HepG2 (cell line): ENCODE data around the gene TCF20. TPM values are rescaled to one million over a fixed set of nuclear protein-coding genes. Genes with fewer than 3 reads are reported as not detected.

Experiments
- BRCA1 ChIP-seq: sonication (generic); formaldehyde crosslinking; IDR thresholded peaks from 2 replicates; pipeline ENCODE4 v1.4.0; 2020; ENCODE audit warnings: missing genetic modification reagents
- FIP1L1 ChIP-seq: fragments of 200-400 bp; formaldehyde crosslinking; IDR thresholded peaks from 2 replicates; pipeline ENCODE4 v1.6.1; 2018; ENCODE audit warnings: low read depth, mild to moderate bottlenecking, low read length, moderate library complexity, borderline replicate concordance; ENCODE audit not compliant: insufficient read depth
- FOXA3 ChIP-seq: IDR thresholded peaks from 2 replicates; pipeline ENCODE4 v1.6.1; 2016; ENCODE audit warnings: missing genetic modification reagents, missing compliant biosample characterization
- HNRNPLL ChIP-seq: fragments of 200-400 bp; formaldehyde crosslinking; IDR thresholded peaks from 2 replicates; pipeline ENCODE4 v1.6.1; 2017; ENCODE audit warnings: mild to moderate bottlenecking, low read depth, low read length; ENCODE audit not compliant: poor library complexity, severe bottlenecking
- HOXA9 ChIP-seq: sonication (generic); formaldehyde crosslinking; IDR thresholded peaks from 2 replicates; pipeline ENCODE4 v1.8.1; 2022; ENCODE audit warnings: missing genetic modification reagents, mild to moderate bottlenecking, moderate library complexity, borderline replicate concordance
- NFAT5 ChIP-seq: sonication (generic); formaldehyde crosslinking; IDR thresholded peaks from 2 replicates; pipeline ENCODE4 v1.4.0; 2020; ENCODE audit warnings: missing genetic modification reagents
- PHF8 ChIP-seq: sonication (generic); formaldehyde crosslinking; IDR thresholded peaks from 2 replicates; pipeline ENCODE4 v1.5.0; 2020; ENCODE audit warnings: missing genetic modification reagents
- POLR2A ChIP-seq, 2 experiments: IDR thresholded peaks; 2 replicates each; pipeline ENCODE4 v1.6.1; 2011; ENCODE audit warnings: low read depth in 2 of 2, low read length in 2 of 2, mild to moderate bottlenecking in 1 of 2, moderate library complexity in 1 of 2; ENCODE audit not compliant: insufficient read depth in 1 of 2
- POLR2G ChIP-seq: fragments of 200-400 bp; formaldehyde crosslinking; IDR thresholded peaks from 2 replicates; pipeline ENCODE4 v1.6.1; 2018; ENCODE audit warnings: mild to moderate bottlenecking, low read depth, low read length, moderate library complexity
- SP2 ChIP-seq: sonication (generic); formaldehyde crosslinking; IDR thresholded peaks from 2 replicates; pipeline ENCODE4 v1.5.1; 2020; ENCODE audit warnings: mild to moderate bottlenecking, missing genetic modification reagents
- TEAD3 ChIP-seq: optimal IDR thresholded peaks from 2 replicates; pipeline ENCODE3; 2016; ENCODE audit warnings: borderline replicate concordance
- ZBTB21 ChIP-seq: sonication (generic); formaldehyde crosslinking; IDR thresholded peaks from 2 replicates; pipeline ENCODE4 v1.4.0; 2020; ENCODE audit warnings: missing genetic modification reagents
- ZBTB34 ChIP-seq: sonication (generic); formaldehyde crosslinking; IDR thresholded peaks from 2 replicates; pipeline ENCODE4 v1.8.0; 2022; ENCODE audit warnings: mild to moderate bottlenecking, missing genetic modification reagents
- ZFP36L2 ChIP-seq: sonication (generic); formaldehyde crosslinking; IDR thresholded peaks from 2 replicates; pipeline ENCODE4 v1.4.0; 2020; ENCODE audit warnings: missing genetic modification reagents
- ZFYVE20 ChIP-seq: sonication (generic); formaldehyde crosslinking; IDR thresholded peaks from 2 replicates; pipeline ENCODE4 v1.8.0; 2023; ENCODE audit warnings: low read depth, mild to moderate bottlenecking, moderate library complexity, missing genetic modification reagents, borderline replicate concordance
- ZKSCAN5 ChIP-seq: sonication (generic); formaldehyde crosslinking; IDR thresholded peaks from 2 replicates; pipeline ENCODE4 v1.5.1; 2020; ENCODE audit warnings: mild to moderate bottlenecking, missing genetic modification reagents
- ZNF24 ChIP-seq: fragments of 450-650 bp; IDR thresholded peaks from 2 replicates; pipeline ENCODE4 v1.6.1; 2017; ENCODE audit warnings: antibody characterized with exemption, mild to moderate bottlenecking
- ZNF260 ChIP-seq: sonication (generic); formaldehyde crosslinking; IDR thresholded peaks from 2 replicates; pipeline ENCODE4 v1.4.0; 2020; ENCODE audit warnings: missing genetic modification reagents, low read depth, mild to moderate bottlenecking, borderline replicate concordance
- ZNF337 ChIP-seq: sonication (generic); formaldehyde crosslinking; IDR thresholded peaks from 2 replicates; pipeline ENCODE4 v1.5.1; 2020; ENCODE audit warnings: missing genetic modification reagents, low read depth, mild to moderate bottlenecking, borderline replicate concordance
- ZNF431 ChIP-seq: sonication (generic); formaldehyde crosslinking; IDR thresholded peaks from 2 replicates; pipeline ENCODE4 v1.9.0; 2022; ENCODE audit warnings: missing genetic modification reagents, low read depth, mild to moderate bottlenecking, borderline replicate concordance
- ZNF510 ChIP-seq: sonication (generic); formaldehyde crosslinking; IDR thresholded peaks from 2 replicates; pipeline ENCODE4 v1.4.0; 2020; ENCODE audit warnings: low read depth, mild to moderate bottlenecking, missing genetic modification reagents
- ZNF552 ChIP-seq: sonication (generic); formaldehyde crosslinking; IDR thresholded peaks from 2 replicates; pipeline ENCODE4 v1.9.0; 2022; ENCODE audit warnings: missing genetic modification reagents, mild to moderate bottlenecking, borderline replicate concordance
- ZNF572 ChIP-seq: sonication (generic); formaldehyde crosslinking; IDR thresholded peaks from 2 replicates; pipeline ENCODE4 v1.5.1; 2020; ENCODE audit warnings: mild to moderate bottlenecking, missing genetic modification reagents
- ZNF782 ChIP-seq: sonication (generic); formaldehyde crosslinking; IDR thresholded peaks from 2 replicates; pipeline ENCODE4 v1.4.0; 2020; ENCODE audit warnings: missing genetic modification reagents, mild to moderate bottlenecking, borderline replicate concordance
- ZNF790 ChIP-seq: sonication (generic); formaldehyde crosslinking; IDR thresholded peaks from 2 replicates; pipeline ENCODE4 v1.8.0; 2022; ENCODE audit warnings: missing genetic modification reagents, mild to moderate bottlenecking, borderline replicate concordance
- polyA plus RNA-seq, 8 experiments: library from polyadenylated mRNA; depleted of rRNA in 3 of 8; stranded (reverse) in 7 of 8; unstranded in 1 of 8; fragments of >200 nt; fragmentation: Illumina TruSeq in 4 of 8; extraction: Trizol in 4 of 8; gene quantifications; 2 replicates each; pipeline versions ENCODE4 v1.2.1 to v1.2.3, GENCODE V29; 2011 to 2016; ENCODE audit warnings: low read depth in 4 of 8, missing spikeins in 1 of 8, mixed read lengths in 1 of 8; ENCODE audit not compliant: insufficient read depth in 1 of 8
- total RNA-seq, 5 experiments: library from RNA; depleted of rRNA; stranded (reverse); fragments of >200 nt; fragmentation: Illumina TruSeq; extraction: Trizol; gene quantifications; 2 replicates each; pipeline ENCODE4 v1.2.3, GENCODE V29; 2016; ENCODE audit warnings: low read depth in 1 of 5

The TCF20 gene
- total and polyA plus RNA-seq, 2 of the 13 experiments (the other 11 are each of a cell fraction or from before 2014, with no cell fraction given) = 12.8 to 23.7 TPM

- TF ChIP-seq ZNF337 (CRISPR knock-in tag) (no peak), POLR2A (IDR thresholded peaks at IDR 0.05; ENCODE audit: insufficient read depth in 1 of 2, low read depth in 2 of 2, low read length in 2 of 2) (no peak), ZNF782 (CRISPR knock-in tag) (no peak), ZNF431 (no peak), ZFYVE20 (CRISPR knock-in tag) (no peak), SP2 (CRISPR knock-in tag) (no peak), BRCA1 (CRISPR knock-in tag) (no peak), ZKSCAN5 (CRISPR knock-in tag) (no peak), ZFP36L2 (no peak), ZNF572 (CRISPR knock-in tag) (0 out of 2 replicates have a peak, but pooled peaks have one; percentile 66), POLR2G (no peak), NFAT5 (CRISPR knock-in tag) (no peak), ZNF24 (no peak), ZNF260 (CRISPR knock-in tag) (no peak), HNRNPLL (peak; percentile 51), FOXA3 (CRISPR knock-in tag) (peak; percentile 51; the same call in 1 of the 2 replicates), FIP1L1 (no peak), ZNF790 (CRISPR knock-in tag) (no peak), ZBTB34 (CRISPR knock-in tag) (no peak), ZNF552 (CRISPR knock-in tag) (no peak), PHF8 (CRISPR knock-in tag) (peak; percentile 38; the same call in 1 of the 2 replicates), HOXA9 (CRISPR knock-in tag) (no peak), ZNF510 (CRISPR knock-in tag) (no peak), ZBTB21 (CRISPR knock-in tag) (no peak), TEAD3 (no peak)
These were observed 11.9 kb upstream of the TCF20 start (continued) for GRCh38 chr22:42282252-42282942.
